NCI-H460 (cell line): Measurements from ENCODE around the gene MNT. TPM values are rescaled to one million over a fixed set of nuclear protein-coding genes. Genes with fewer than 3 reads are reported as not detected.

Experiments used
- DNase-seq: peaks from one replicate; pipeline ENCODE4 v3.0.0-alpha.2; 2016; ENCODE audit warnings: low read depth; ENCODE audit errors: extremely low read depth
- total RNA-seq: library from RNA; depleted of rRNA; stranded (reverse); fragments of >200 nt; shearing (Covaris generic); gene quantifications from 2 replicates; pipeline ENCODE4 v1.2.3, GENCODE V29; 2014

Gene MNT
- total RNA-seq, 1 experiment from 2014 or later = 10.1 TPM

DNA sequence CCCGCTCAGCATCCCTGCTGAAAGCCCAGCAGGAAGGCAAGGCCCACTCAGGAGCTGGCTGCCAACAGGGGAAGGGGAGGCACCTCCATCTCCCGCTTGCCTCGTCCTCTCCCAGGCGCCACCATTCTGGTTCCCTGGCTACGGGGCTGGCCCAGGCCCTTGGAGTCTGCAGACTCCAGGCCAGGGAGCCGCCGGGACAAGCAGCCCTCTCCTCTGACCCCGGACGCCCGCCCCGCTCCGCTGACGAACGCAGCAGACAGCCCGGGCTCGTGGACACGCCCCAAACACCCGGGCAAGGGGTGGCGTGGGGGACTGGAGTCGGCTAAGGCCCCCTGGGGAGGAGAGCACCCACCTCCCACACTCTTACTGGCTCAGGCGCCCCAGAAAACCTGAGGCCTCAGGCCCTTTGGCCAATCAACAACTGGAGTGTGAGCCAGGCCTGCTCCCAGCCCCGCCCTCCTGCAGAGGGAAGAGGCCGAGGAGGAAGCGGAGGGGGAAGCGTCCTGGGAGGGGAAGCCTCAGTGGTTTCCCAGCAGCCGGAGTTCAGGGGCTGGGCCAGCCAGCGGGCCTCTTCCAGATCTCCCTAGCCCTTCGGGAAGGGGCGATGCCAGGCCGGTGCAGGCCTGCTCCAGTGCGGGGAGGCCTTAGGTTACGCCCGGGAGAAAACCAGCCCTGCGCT lies 4.2 kb downstream of the MNT start:
- peak; percentile 94 for DNase-seq

DNA sequence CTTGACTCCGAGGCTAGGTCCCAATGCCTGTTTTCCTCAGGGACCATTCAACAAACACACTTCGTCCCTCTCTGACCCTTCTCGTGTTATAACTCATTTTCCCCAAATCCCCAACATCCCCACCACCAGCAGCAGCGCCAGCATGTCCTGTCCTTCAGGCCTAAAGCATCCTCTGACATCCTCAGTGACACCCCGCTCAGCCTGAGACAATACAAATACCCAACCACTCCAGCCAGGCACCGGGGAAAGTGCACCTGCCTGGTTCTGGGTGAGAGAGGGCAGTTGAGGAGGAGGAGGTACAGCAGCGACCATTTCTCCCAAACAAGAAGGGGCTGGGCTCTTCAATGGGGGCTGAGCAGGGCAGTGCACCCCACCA lies 4.7 kb downstream of the MNT start:
- no peak for DNase-seq

DNA sequence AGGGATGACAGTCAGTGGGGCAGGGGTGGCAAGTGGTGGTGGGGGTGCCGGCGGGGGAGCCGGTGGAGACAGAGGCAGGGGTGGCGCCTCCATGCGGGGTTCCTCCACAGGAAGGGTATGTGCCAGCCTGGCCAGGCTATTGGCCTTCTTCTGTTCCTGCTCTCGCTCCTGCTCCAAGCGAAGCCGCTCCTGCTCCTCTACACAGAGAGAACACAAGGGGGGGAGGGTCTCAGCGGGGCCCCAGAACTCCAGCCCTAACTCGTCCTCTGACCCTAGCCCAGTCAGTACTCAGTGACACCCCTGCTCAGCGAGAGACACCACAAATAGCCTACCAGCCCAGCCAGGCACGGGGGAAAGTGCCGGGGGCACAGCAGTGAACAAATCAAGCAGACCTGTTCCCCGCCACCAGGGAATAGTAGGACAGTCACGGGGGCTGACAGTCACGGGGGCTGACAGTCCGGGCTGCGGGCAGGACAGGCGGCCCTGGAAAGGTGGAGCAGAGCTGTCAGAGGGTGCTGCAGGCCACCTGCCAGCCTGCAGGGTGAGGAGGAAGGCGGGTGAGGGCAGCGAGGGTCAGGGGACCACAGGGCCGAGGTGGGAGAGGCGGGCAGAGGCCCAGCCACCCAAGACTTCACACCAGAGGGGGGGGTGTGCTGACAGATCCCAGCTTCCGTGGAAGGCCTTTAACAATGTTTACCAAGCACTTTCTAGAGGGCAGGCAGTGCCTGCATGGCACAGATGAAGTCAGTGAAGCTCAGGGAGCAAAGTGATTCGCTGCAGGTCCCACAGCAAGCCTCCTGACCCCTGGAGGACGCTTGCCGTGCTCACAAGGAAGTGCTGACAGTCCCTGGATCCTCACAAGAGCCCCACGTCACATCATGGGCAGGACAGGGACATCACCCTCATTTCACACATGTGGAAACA lies 5.3 kb downstream of the MNT start:
- DNase-seq = peak; percentile 53

DNA sequence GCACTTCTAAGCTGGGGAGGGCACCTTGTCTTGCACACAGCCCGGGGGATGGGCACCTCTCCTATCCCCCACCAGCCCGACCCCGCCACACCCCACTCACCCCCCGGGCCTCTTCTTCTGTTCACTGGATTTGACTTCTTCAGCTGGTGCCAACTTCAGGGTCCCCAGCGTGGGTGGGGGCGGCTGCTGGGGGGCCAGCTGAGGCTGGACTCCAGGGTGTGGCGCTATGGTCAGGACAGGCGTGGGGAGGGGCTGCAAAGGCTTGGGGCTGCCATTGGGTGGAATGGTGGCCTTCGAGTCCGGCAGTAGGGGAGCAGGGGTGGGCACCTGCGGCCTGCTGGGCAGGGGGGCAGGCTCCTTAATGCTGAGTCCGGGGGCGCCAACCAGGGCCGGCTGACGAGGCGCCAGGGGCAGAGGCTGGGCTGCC lies 6.1 kb downstream of the MNT start:
- DNase-seq = no peak

DNA sequence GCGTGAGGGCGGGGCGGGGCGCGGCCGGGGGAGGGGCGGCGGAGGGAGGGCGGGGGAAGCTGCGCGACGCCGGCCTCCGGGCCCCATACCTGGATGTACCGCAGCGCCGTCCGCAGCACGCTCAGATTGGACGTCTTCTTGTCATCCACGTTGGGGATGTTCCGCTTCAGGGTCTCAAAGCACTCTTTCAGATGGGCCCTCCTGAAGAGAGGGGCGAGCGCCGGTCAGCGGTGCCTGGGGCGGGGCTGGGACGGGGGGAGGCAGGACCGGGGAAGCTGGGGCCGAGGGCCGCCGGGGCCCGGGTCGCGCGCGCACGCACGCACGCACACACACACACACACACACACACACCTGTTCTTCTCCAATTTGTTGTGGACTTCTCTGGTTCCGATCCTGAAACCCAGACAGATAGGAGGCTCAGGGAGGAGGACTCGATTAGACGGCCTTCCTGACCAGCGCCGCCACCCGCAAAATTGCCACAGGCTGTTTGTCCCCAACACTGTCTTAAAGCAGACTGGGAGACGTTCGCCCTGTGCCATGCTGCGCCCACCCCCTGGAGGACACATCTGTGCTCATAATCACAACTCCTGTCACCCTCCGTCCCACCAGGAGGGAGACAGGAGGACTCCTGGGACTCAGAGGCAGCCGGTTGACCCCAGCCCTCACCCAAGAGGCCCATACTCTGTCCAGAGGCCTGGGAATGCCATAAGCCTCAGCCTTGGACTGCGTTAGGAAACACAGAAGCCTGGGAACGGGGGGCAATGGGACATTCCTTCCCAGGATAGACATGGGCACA lies 6.7 kb downstream of the MNT start:
- DNase-seq = no peak

DNA sequence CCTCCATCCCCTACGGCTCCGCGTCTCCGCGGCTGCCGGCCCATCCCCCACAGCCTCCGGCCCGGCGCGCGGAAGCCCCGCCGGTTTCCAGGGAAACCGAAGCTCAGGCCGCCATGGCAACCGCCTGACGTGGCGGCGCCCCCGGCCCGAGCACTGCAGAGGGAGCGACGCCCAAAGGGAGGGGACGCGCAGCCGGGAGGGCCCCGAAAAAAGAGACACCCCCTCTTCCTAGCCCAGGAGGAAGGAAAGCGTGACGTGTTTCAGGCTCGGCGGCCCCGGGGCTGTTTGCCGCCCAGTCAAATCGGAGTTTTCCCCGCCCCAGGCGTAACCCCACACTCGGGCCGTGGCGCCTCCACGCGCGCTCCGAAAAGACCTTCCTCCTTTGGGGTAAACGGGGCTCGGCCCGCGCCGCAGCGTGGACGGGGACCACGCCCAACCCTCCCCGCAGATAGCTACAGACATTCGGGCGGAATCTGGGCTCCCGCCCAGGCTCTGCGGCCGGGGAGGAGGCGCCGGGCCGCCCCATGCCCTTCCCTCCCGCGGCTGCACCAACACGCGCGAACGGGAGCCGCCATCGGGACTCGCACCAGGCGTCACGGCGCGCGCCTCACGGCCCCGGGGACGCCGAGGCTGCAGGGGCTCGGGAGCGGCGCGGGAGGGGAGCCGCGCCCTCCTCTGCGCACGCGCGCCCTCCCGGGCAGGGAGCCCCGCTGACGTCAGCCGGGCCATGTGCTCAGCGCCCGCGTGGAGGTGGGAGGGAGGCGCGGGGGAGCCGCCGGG lies 7.5 kb downstream of the MNT start:
- DNase-seq = peak; percentile 90

DNA sequence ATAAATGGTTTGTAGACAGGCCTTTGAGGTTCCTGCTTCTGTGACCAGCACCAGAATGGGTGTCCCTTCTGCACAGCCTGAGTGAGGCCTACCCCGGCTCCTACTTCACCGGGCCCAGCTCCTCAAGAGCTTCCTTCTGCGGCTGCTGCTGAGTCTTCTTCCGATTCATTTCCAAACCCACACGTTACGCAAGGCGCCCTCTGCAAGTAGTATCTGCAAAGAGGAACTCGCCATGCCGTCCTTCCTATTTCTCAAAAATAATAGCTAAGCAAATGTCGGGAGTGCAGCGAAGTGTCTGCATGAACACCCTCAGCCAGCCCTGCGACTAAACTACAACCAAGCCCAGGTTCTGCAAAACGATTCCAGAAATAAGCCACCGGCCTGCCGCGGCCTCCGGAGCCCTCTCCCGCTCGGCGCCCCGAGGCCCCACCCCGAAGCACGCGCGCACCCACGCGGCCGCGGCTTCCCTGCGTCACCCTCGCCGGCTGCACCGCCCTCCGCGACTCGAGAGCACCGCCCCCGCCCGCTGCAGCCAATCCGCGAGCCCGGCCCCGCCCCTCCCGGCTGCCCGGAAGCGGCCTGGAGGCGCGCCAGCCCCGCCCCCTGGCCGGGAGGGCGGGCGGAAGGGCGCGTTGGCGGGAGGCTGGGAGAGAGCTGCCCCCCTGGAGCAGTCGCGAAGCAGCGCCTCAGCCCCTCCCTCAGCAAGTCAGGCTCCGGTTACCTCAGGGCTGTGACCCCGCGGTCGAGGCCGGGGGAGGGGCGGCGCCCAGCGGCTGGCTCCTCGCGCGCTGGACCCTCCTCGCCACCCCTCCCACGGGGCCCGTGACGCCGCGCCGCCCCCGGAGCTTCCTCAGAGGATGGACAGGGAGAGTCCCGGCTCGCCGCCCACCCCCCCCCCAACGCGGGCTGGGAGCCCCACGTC lies 8.3 kb downstream of the MNT start:
- DNase-seq = peak; percentile 95

DNA sequence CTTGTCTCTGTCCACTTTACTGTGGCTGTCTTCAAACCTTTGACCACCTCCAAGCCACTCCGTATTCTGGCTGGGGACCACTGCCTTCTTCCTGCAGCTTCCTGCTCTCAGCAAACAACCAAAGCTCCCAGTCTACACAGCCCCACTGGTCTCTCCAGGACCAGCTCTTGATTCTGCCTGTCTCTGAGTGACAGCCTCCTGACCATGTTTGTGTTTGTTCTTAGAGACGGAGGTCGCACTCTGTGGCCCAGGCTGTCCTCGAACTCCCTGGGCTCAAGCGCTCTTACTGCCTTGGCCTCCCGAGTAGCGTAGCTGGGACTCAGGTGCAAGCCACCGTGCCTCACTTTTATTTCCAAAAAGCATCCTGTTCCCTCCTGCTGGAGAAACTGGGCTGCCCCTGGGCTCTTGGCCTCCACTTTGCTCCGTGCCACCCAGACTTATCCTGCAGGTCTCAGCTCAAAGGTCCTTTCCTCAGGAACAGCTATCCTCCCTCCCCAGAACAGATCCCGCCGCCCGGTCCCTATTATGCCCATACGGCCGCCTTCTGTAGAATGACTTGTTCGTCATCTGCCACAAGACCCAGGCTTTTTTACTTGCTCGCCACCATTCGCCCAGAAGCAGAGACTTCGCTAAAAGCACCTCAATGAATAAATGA lies 9.1 kb downstream of the MNT start:
- no peak for DNase-seq

DNA sequence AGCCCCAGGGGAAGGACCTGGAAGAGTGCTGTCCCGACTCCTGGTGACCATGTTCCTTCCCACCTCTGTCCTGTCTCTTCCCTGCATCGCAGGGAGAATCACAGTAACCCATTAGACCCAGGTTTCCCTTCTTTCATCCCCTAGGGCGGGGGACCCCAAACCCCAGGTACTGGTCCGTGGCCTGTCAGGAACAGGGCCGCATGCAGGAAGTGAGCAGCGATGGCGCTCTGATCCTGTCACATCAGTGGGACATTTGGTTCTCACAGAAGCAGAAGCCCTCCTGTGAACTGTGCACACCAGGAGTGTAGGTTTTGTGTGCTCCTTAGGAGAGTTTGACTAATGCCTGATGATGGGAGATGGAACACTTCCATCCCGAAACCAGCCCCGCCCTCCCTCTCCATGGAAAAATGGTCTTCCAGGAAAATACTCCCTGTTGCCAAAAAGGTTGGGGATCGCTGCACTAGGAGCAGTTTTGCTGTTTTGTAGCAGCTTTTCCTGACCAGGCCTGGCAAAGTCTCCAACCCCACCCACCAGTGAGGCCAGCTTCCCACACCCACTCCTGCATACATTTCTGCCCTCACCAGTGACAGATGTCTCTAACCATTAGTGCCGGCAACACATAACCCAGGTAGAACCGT lies 10.5 kb downstream of the MNT start:
- no peak for DNase-seq

DNA sequence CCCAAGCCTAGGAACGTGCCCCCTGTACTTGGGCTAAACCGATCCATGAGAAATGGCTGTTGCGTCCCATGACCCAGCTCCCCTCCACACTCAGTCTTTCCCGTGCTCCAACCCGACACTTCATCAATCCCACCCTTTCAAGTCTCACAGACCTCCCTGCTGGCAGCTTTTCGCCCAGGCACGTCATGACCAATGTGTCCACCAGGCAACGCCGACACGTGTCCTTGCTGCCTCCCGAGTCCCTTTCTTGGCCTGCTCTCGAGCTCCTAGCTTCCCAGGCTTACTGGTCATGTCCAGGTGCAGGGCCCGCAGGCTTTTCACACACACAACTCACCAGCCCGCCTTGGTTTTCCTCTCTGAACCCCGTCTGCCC lies 12.2 kb downstream of the MNT start:
- no peak for DNase-seq

DNA sequence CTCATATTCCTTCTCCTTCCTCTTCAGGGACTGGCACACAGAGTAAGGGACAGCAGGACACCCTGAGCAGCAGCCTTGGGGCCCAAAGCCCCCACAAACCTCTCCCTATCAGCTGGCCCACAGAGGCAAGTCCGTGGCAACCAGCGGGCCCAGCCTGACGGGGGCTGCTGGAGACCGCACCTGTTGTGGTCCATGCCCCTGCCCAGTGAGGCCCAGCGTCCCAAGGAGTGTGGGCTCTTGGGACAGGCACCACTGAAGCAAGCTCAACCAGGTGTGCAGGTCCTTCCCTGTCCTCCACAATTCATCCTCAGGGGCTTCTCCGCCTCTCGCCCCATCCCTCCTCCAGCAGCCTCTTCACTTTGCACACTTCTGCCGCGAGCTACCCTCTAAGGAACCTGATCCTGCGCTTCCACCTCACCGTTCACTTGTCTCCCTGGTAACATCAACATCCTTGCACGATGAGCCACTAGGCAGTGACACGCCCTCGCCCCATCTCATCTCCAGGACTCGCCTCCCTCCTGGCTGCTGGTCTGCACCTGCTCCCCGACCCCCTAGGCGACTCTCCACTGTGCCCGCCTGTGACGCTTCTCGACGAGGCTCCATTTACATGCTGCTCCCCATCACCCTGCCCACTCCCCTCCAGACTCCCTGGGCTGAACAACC lies 12.7 kb downstream of the MNT start:
- DNase-seq = no peak

DNA sequence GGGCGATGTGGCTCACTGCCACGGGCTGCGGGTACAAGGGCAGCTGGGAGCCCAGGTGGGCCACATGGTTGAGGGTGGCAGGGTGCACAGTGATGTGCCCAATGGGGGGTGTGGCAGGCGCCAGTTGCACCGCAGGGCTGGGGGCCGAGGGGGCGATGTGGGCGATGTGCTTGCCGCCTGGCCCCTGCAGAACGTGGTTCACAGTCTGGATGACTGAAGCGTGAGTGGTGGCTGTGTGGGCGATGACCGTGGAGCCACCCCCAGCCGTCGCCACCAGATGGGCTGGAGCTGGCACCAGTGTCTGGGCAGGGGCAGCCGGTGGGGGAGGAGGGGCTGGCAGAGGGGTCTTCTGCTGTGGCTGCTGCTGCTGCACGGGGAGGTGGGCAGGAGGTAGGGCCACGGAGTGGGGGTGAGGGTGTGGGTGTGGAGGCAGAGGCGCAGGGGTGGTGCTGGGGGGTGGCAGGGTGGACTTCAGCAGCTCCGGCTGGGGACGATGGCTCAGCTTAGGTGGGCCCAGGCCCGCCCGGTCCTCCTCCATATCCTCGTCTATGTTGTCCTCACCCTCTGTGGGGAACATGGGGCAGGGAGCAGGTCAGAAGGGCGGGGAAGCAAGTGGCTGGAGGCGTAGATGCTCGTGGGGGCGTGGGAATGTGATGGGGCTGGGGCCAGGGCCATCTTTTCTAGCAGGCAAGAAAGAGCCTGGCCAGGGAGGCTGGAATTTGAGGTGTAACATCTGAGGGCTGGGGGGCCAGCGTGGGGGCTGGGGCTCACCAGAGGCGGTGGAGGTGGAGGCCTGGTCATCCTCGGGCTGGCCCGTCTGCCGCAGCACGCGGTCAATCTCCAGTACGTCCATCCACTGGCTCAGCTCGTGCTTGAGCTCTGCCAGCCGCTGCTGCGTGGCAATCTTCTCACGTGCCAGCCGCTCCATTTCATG lies 13.5 kb downstream of the MNT start:
- DNase-seq = no peak

DNA sequence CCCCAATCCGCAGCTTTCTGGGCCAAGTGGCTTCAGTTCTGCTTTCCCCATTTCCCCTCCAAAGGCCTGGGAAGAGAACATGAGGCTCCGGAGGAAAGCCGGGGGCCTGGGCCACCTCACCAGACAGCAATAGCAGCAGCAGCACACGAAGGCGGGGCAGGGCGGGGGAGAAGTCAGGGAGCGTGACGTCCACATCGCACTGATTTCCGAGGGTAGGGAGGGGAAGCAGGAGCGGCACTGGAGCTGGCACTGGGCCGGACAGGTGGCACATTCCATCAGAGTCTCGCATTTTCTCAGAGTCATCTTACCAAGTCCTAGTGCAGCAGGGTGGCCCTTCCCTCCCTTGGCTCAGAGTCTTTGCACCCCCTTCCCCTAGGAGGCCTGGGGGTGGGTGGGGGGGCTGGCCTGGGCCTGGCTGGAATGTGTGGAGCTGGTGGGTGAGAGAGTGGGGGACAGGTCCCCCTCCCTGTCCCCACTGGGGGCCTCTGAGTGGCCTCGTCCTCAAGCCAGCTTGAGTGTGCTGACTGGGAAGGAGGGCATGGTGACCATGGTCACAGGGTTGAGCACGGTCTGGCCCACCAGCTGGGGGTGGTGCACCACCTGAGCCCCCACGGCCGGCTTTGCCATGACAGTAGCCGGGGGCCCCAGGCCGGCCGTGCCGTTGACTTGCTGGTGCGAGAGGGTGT lies 14.3 kb downstream of the MNT start:
- no peak for DNase-seq

DNA sequence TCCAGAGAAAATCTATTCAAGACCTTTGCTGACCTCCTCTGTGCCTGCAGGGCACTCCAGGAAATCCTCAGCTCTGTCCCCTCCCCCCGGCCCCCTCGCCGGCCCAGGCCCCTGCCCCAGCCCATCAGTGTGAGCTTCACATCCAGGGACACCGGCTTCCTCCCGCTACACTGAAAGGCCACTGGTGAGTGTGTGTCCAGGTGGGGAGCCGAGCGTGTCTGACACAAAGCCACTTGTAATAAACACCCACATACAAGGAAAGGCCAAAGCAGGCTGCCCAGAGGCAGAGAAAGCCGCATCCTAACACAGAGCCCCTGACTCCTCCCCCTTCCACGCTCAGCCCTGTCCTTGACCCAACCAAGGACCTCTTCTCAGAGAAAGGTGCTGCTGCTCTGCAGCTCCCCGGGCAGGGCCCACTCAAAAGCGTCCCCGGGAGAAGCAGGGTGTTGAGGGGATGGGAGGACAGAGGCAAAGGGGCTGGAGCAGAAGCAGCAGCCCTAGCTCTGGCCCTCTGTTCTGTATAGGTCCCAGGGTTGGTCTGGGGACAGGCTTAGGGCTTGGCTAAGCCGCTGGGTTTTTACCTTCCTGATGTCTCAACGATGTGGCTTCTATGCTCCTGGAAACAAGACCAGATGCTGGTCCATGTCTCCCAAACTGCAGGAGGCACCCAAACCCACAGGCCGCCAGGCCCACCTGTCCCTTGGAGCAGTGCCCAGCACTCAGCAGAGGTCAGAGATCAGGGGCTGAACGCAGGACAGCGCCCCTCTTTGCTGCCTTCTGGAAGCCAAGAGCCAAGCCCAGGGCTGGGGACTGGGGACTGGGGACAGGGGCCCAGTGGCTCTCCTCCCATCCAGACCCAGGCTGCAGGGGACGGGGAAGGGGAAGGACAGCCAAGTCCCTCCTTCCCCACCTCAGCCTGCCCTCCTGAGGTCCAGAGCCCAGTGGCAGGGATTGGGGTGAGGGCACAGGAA lies 15.3 kb downstream of the MNT start:
- DNase-seq = no peak
